ENCODE results near the gene IGF2BP3.

Gene IGF2BP3

GRCh38 chr7:23298141-23298881 lies 172.0 kb downstream of the IGF2BP3 start:
- peak in 1 of 56 donors; percentile 1 for DNase-seq

GRCh38 chr7:23295401-23295697 lies 174.9 kb downstream of the IGF2BP3 start:
- DNase-seq, result no peak

- DNase-seq, result no peak
Measured at GRCh38 chr7:23294549-23295400, 175.5 kb downstream of the IGF2BP3 start.

GRCh38 chr7:23293500-23294073 lies 176.7 kb downstream of the IGF2BP3 start:
- DNase-seq, result no peak

- no peak for DNase-seq
Measured at GRCh38 chr7:23292623-23293022, 177.7 kb downstream of the IGF2BP3 start.

GRCh38 chr7:23291957-23292560 lies 178.2 kb downstream of the IGF2BP3 start:
- DNase-seq, result no peak

GRCh38 chr7:23290993-23291392 lies 179.3 kb downstream of the IGF2BP3 start:
- DNase-seq, result no peak

GRCh38 chr7:23287612-23288011 lies 182.7 kb downstream of the IGF2BP3 start:
- no peak for DNase-seq

GRCh38 chr7:23285657-23286646 lies 184.3 kb downstream of the IGF2BP3 start:
- DNase-seq, result no peak

- no peak for DNase-seq
Measured at GRCh38 chr7:23284871-23285270, 185.4 kb downstream of the IGF2BP3 start.

GRCh38 chr7:23283086-23283485 lies 187.2 kb downstream of the IGF2BP3 start:
- DNase-seq, result no peak

- DNase-seq, result no peak
Measured at GRCh38 chr7:23279819-23280525, 190.3 kb downstream of the IGF2BP3 start.

GRCh38 chr7:23277359-23277989 lies 192.8 kb downstream of the IGF2BP3 start:
- DNase-seq, result peak in 6 of 56 donors; percentile 0 to 3 (median 2)

- no peak for DNase-seq
Measured at GRCh38 chr7:23276947-23277346, 193.3 kb downstream of the IGF2BP3 start.

GRCh38 chr7:23276376-23276775 lies 193.9 kb downstream of the IGF2BP3 start:
- DNase-seq, result no peak

GRCh38 chr7:23275912-23276311 lies 194.4 kb downstream of the IGF2BP3 start:
- DNase-seq, result no peak

GRCh38 chr7:23273141-23273599 lies 197.1 kb downstream of the IGF2BP3 start:
- DNase-seq, result peak in 32 of 56 donors; percentile 1 to 62 (median 14)

- no peak for DNase-seq
Measured at GRCh38 chr7:23272275-23272674, 198.0 kb downstream of the IGF2BP3 start.

GRCh38 chr7:23268746-23269145 lies 201.5 kb downstream of the IGF2BP3 start:
- DNase-seq, result no peak

Measured in nucleus accumbens (tissue), 56 donors.